HG03097 (cell line): ENCODE measurements around the gene PRKCE.

Experiments used
- ATAC-seq: cut with Tn5 transposase; IDR thresholded peaks from one replicate; pipeline ENCODE4 v1.9.1; 2021; ENCODE audit not compliant: unreplicated experiment, low FRiP score

The PRKCE gene

GRCh38 chr2:45664635-45665261 lies 13.3 kb downstream of the PRKCE start:
- no peak for ATAC-seq

GRCh38 chr2:45668509-45668908 lies 17.0 kb downstream of the PRKCE start:
- ATAC-seq = no peak

- ATAC-seq = no peak
Measured at GRCh38 chr2:45669032-45669486, 17.6 kb downstream of the PRKCE start.

- ATAC-seq = no peak
Measured at GRCh38 chr2:45670646-45671045, 19.2 kb downstream of the PRKCE start.

GRCh38 chr2:45672138-45672537 lies 20.7 kb downstream of the PRKCE start:
- no peak for ATAC-seq

- ATAC-seq = no peak
Measured at GRCh38 chr2:45674035-45674816, 22.8 kb downstream of the PRKCE start.

GRCh38 chr2:45675263-45675812 lies 23.9 kb downstream of the PRKCE start:
- no peak for ATAC-seq

- ATAC-seq = no peak
Measured at GRCh38 chr2:45676088-45676487, 24.6 kb downstream of the PRKCE start.

GRCh38 chr2:45678791-45679348 lies 27.4 kb downstream of the PRKCE start:
- ATAC-seq = no peak

GRCh38 chr2:45680351-45680967 lies 29.0 kb downstream of the PRKCE start:
- ATAC-seq = no peak

GRCh38 chr2:45681675-45682074 lies 30.2 kb downstream of the PRKCE start:
- peak; percentile 82 for ATAC-seq

- no peak for ATAC-seq
Measured at GRCh38 chr2:45683292-45683691, 31.8 kb downstream of the PRKCE start.

GRCh38 chr2:45684756-45685155 lies 33.3 kb downstream of the PRKCE start:
- ATAC-seq = no peak

GRCh38 chr2:45685260-45685659 lies 33.8 kb downstream of the PRKCE start:
- no peak for ATAC-seq

GRCh38 chr2:45687964-45688363 lies 36.5 kb downstream of the PRKCE start:
- ATAC-seq = no peak

- no peak for ATAC-seq
Measured at GRCh38 chr2:45688479-45689298, 37.2 kb downstream of the PRKCE start.

GRCh38 chr2:45690231-45690630 lies 38.8 kb downstream of the PRKCE start:
- ATAC-seq = no peak

- peak; percentile 55 for ATAC-seq
Measured at GRCh38 chr2:45691171-45691999, 39.9 kb downstream of the PRKCE start.

GRCh38 chr2:45692566-45692965 lies 41.1 kb downstream of the PRKCE start:
- ATAC-seq = no peak
